Measurements from ENCODE around the gene USP19.

GRCh38 chr3:49119439-49119838 is 1.2 kb downstream of the USP19 start:
- TF ChIP-seq, protein P1, sequence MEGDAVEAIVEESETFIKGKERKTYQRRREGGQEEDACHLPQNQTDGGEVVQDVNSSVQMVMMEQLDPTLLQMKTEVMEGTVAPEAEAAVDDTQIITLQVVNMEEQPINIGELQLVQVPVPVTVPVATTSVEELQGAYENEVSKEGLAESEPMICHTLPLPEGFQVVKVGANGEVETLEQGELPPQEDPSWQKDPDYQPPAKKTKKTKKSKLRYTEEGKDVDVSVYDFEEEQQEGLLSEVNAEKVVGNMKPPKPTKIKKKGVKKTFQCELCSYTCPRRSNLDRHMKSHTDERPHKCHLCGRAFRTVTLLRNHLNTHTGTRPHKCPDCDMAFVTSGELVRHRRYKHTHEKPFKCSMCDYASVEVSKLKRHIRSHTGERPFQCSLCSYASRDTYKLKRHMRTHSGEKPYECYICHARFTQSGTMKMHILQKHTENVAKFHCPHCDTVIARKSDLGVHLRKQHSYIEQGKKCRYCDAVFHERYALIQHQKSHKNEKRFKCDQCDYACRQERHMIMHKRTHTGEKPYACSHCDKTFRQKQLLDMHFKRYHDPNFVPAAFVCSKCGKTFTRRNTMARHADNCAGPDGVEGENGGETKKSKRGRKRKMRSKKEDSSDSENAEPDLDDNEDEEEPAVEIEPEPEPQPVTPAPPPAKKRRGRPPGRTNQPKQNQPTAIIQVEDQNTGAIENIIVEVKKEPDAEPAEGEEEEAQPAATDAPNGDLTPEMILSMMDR (IDR thresholded peaks at IDR 0.05) = no peak
- TF ChIP-seq POLR2A (IDR thresholded peaks at IDR 0.05) = no peak

Data from body of pancreas (tissue), 4 donors.